GM18873 (cell line): Measurements from ENCODE around the gene PLCL2.

Source experiments
- ATAC-seq: cut with Tn5 transposase; IDR thresholded peaks from one replicate; pipeline ENCODE4 v1.9.1; 2021; ENCODE audit warnings: mild to moderate bottlenecking, moderate library complexity, moderate number of reproducible peaks; ENCODE audit not compliant: unreplicated experiment, low FRiP score

The PLCL2 gene

GRCh38 chr3:17136136-17136721 is 251.5 kb downstream of the PLCL2 start:
- no peak for ATAC-seq

GRCh38 chr3:17137321-17137826 is 252.6 kb downstream of the PLCL2 start:
- no peak for ATAC-seq

- ATAC-seq, result no peak
Observed at GRCh38 chr3:17138246-17139039, 253.7 kb downstream of the PLCL2 start.
